OCI-LY3 (cell line): ENCODE data around the gene CTNNA1.

Experiments used
- CTCF ChIP-seq: fragments of 200-600, 300-600 bp; sonication (generic); IDR thresholded peaks from 2 replicates; pipeline ENCODE4 v1.5.1; 2014; ENCODE audit warnings: antibody characterized with exemption, low read length, low read depth
- EZH2phosphoT487 ChIP-seq: fragments of 200-600 bp; shearing (Covaris generic); IDR thresholded peaks from 2 replicates; pipeline ENCODE4 v1.6.1; 2018; ENCODE audit warnings: antibody characterized with exemption, mixed run types, low read depth

- TF ChIP-seq CTCF (no peak), EZH2phosphoT487 (no peak)
These were observed 152.3 kb downstream of the CTNNA1 start for GRCh38 chr5:138905541-138905940.
